NCI-H345 (cell line): ENCODE results near the gene AKAP6.
A peak's percentile ranks its signal among the peaks of the same experiment; 100 is the strongest.

Source experiments
- DNase-seq: peaks from one replicate; lab custom pipeline; 2025; lab: John Stamatoyannopoulos, UW

AKAP6 gene

DNA sequence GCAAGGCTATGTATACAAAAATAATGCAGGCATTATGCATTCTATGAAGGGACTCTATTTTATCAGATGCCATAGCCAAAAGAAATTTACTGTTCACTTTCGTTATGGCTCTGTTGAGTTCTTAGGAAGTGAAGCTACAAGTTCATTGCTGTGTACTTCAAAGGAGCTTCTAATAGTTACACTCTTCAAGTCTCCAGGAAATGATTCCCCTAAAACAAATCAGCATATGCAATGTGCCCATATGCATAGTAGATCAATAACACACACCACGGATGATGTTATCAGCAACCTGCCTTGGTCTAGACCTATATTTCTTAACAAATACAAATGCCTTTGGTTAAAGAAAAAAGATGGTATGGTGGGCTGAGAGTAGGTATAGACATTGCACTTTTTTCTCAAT is 83.4 kb downstream of the AKAP6 start:
- no peak for DNase-seq

DNA sequence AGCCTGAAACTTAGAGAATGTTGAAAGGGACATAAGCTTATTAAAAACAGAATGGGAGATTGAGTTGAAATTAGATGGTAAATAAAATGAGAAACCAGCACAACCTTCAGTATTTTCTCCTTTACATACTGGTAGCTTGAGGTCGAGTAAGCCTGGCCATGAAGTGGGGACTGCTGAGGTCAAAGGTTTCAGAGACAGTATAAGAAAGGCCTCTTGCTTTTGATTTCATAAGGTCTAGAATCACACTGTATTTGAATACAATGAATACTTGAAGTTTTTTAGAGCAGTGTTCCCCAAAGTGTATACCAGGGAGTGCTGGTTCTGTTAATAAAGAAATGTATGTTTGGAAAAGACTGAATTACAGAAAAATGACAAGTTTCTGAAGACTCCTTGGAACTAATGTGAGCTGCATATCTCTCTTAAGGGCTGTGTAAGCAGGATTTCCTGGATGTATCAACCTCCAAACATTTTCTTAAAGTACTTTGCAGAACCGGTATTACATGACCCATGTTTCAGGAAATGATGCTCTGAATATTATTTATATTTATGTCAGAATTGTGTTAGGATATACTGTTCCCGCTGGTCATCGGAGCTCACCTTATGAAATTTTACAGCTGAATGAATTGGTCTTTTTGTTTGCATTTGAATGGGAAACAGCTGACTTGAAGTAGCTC is 85.0 kb downstream of the AKAP6 start:
- DNase-seq: no peak

GRCh38 chr14:32414808-32415255 is 85.7 kb downstream of the AKAP6 start:
- DNase-seq: no peak

- peak; percentile 13 for DNase-seq
Observed at GRCh38 chr14:32417956-32418552, 89.0 kb downstream of the AKAP6 start.

- DNase-seq: no peak
Observed at GRCh38 chr14:32419429-32419828, 90.3 kb downstream of the AKAP6 start.

- no peak for DNase-seq
Observed at GRCh38 chr14:32421781-32422180, 92.7 kb downstream of the AKAP6 start.

DNA sequence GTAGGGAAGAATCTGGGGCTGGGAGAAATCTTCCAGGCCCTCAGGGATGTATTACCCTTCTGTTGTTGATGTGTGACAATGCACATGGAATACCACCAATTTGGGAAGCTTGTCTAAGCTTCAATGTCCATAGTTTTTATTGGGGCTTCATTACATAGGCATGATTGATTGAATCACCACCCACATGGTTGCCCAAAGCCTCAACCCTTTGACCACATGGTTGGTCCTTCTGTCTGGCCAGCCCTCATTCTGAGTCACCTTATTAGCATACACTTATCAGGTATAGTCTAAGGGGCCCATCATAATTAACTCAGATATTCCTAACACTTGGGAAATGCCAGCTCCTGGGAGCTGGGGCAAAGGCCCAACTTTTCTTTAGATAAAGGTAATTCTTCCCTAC is 93.3 kb downstream of the AKAP6 start:
- DNase-seq: no peak

- DNase-seq: peak; percentile 41
Observed at GRCh38 chr14:32426028-32426427, 96.9 kb downstream of the AKAP6 start.

DNA sequence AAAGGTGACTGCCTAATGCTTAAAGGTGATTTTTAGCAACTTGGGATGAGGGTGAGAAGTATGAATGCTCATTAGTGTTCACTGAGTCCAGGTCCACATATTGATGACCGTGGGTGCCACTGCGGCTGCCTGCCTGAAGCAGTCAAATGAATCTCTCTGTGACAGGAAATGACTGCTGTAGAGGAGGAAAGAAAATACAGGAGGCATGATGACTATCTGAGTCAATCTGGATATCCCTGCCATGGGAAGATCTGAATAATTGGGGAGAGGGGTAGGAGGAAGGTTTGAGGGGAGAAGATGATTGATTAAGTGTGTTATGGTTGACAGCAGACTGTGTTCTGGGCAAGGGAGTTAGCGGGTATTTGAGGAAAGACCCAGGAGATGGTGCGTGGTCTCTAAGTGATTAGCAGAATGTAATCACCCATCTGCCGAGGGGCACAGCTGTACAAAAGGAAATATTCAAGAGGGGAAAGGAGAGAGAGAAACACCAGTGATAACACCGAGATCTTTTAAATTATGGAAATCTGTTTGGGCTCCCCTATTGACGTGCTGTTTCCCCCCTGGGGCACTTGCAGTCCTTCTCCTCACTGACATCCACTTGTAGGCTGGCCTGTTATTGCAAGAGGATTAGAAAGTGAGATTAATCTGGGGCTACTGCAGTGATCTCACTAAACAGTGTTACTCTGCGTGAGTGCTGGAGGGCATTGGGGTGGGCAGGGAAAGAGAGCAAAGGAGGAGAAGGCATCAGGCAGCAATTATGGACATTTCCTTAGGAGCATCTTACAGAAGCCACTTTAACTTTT is 97.7 kb downstream of the AKAP6 start:
- no peak for DNase-seq

GRCh38 chr14:32427726-32428528 is 98.8 kb downstream of the AKAP6 start:
- no peak for DNase-seq

DNA sequence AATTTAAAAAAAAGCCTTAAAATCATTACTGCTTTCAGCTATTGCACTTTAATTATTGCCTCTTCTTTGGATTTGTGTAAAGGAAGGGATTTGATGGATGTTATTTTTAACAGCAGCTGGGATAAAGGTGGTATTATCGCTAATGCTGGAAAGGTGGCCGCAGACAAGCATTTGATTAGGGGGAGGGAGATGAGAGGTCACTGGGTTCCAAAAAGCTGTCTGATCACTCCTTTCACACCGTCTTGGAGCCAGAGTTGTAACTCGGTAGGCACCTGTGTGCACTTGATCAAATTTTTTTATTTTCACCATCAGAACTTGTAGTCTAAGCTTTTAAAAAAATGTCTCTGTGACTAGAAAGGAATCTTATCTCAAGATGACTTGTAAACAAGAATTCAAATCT is 99.8 kb downstream of the AKAP6 start:
- DNase-seq: no peak

GRCh38 chr14:32430326-32430725 is 101.2 kb downstream of the AKAP6 start:
- DNase-seq: no peak

- no peak for DNase-seq
Observed at GRCh38 chr14:32432813-32433538, 103.9 kb downstream of the AKAP6 start.

- DNase-seq: no peak
Observed at GRCh38 chr14:32434180-32434579, 105.1 kb downstream of the AKAP6 start.

- no peak for DNase-seq
Observed at GRCh38 chr14:32434880-32435279, 105.8 kb downstream of the AKAP6 start.

- DNase-seq: no peak
Observed at GRCh38 chr14:32435411-32435810, 106.3 kb downstream of the AKAP6 start.

- DNase-seq: no peak
Observed at GRCh38 chr14:32436993-32437392, 107.9 kb downstream of the AKAP6 start.

DNA sequence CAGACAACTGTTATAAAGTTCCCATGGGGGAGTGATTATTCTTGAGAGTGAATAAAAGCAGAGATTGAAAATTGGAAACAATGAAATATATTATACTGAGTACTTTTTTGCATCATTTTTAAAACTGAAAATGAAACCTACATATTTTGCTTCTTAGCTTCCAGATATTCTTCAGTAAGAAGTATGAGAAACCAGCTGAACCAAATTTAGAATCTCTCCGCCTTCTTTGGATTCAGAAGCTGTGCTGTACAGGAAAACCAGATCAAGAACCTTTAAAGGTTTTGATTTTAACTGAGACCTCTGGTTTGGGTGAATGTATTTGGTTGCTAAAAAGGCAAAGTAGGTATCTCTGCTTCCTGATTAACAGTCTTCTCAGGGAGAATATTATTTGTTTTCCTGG is 109.4 kb downstream of the AKAP6 start:
- DNase-seq: no peak

GRCh38 chr14:32443890-32444661 is 115.0 kb downstream of the AKAP6 start:
- DNase-seq: no peak

- DNase-seq: no peak
Observed at GRCh38 chr14:32447371-32447770, 118.3 kb downstream of the AKAP6 start.

- no peak for DNase-seq
Observed at GRCh38 chr14:32449648-32450047, 120.5 kb downstream of the AKAP6 start.
